Liver (tissue), 9 donors: ENCODE data around the gene ZNHIT2. TPM values are rescaled to one million over a fixed set of nuclear protein-coding genes. Genes with fewer than 3 reads are reported as not detected.

ENCODE experiments used
- DNase-seq: peaks from one replicate; pipeline ENCODE4 v3.0.0-alpha.2; 2017; ENCODE audit warnings: low spot score
- H3K27ac ChIP-seq, 2 donors: one replicate each; pipeline ENCODE4 v1.7.0; 2013; ENCODE audit warnings: inconsistent platforms in 2 of 2, low read length in 2 of 2, control low read depth in 1 of 2, low read depth in 1 of 2, mild to moderate bottlenecking in 1 of 2
- H3K27me3 ChIP-seq, 4 donors: one replicate each; pipeline versions ENCODE4 v1.6.1 to v1.7.0; 2013; ENCODE audit warnings: low read length in 3 of 4, inconsistent platforms in 1 of 4, mild to moderate bottlenecking in 1 of 4, moderate library complexity in 1 of 4; ENCODE audit not compliant: control insufficient read depth in 4 of 4, insufficient read depth in 4 of 4
- H3K36me3 ChIP-seq, 4 donors: one replicate each; pipeline versions ENCODE4 v1.6.1 to v1.7.0; 2013; ENCODE audit warnings: low read length in 3 of 4, mild to moderate bottlenecking in 3 of 4, low read depth in 1 of 4, moderate library complexity in 1 of 4; ENCODE audit not compliant: control insufficient read depth in 4 of 4, insufficient read depth in 3 of 4
- H3K4me1 ChIP-seq, 4 donors: one replicate each; pipeline versions ENCODE4 v1.6.1 to v1.7.0; 2013; ENCODE audit warnings: low read length in 3 of 4, mild to moderate bottlenecking in 3 of 4, moderate library complexity in 1 of 4; ENCODE audit not compliant: control insufficient read depth in 4 of 4, insufficient read depth in 4 of 4
- H3K4me3 ChIP-seq, 3 donors: one replicate each; pipeline versions ENCODE4 v1.6.1 to v1.7.0; 2013; ENCODE audit warnings: low read length in 3 of 3, control low read depth in 1 of 3, low read depth in 1 of 3, mild to moderate bottlenecking in 1 of 3
- H3K9ac ChIP-seq, 2 donors: one replicate each; pipeline ENCODE4 v1.7.0; 2013; ENCODE audit warnings: low read length in 2 of 2, mild to moderate bottlenecking in 2 of 2, moderate library complexity in 2 of 2, control low read depth in 1 of 2, low read depth in 1 of 2
- H3K9me3 ChIP-seq, 4 donors: one replicate each; pipeline versions ENCODE4 v1.6.1 to v1.7.0; 2013; ENCODE audit warnings: low read length in 3 of 4; ENCODE audit not compliant: control insufficient read depth in 4 of 4
- CTCF ChIP-seq: fragments of 150-350 bp; IDR thresholded peaks from 2 replicates; pipeline ENCODE4 v1.5.1; 2017; ENCODE audit warnings: improper control_type of control experiment, low read depth, low read length; ENCODE audit not compliant: missing input control
- GABPA ChIP-seq, 2 donors: IDR thresholded peaks in 1 of 2; conservative IDR thresholded peaks in 1 of 2; 2 replicates each; pipeline ENCODE4 v1.6.1; 2016; ENCODE audit warnings: antibody characterized with exemption in 2 of 2, mild to moderate bottlenecking in 1 of 2, moderate library complexity in 1 of 2
- HNF4A ChIP-seq, 2 donors: conservative IDR thresholded peaks; 2 replicates each; pipeline ENCODE4 v1.6.1; 2016; ENCODE audit warnings: antibody characterized with exemption in 2 of 2, mild to moderate bottlenecking in 2 of 2
- JUND ChIP-seq, 2 donors: IDR thresholded peaks; 2 replicates each; pipeline ENCODE4 v1.6.1; 2016; ENCODE audit warnings: antibody characterized with exemption in 2 of 2
- MAX ChIP-seq: IDR thresholded peaks from 2 replicates; pipeline ENCODE4 v1.6.1; 2016; ENCODE audit warnings: antibody characterized with exemption
- NR2F2 ChIP-seq: IDR thresholded peaks from 2 replicates; pipeline ENCODE4 v1.6.1; 2016; ENCODE audit warnings: antibody characterized with exemption
- RAD21 ChIP-seq, 2 donors: IDR thresholded peaks; 2 replicates each; pipeline ENCODE4 v1.6.1; 2016; ENCODE audit warnings: antibody characterized with exemption in 2 of 2, mild to moderate bottlenecking in 2 of 2
- RXRA ChIP-seq, 2 donors: IDR thresholded peaks; 2 replicates each; pipeline ENCODE4 v1.6.1; 2017 to 2018; ENCODE audit warnings: antibody characterized with exemption in 2 of 2, mild to moderate bottlenecking in 1 of 2
- YY1 ChIP-seq: IDR thresholded peaks from 2 replicates; pipeline ENCODE4 v1.6.1; 2016; ENCODE audit warnings: antibody characterized with exemption, mild to moderate bottlenecking
- ZBTB33 ChIP-seq: IDR thresholded peaks from 2 replicates; pipeline ENCODE4 v1.6.1; 2016; ENCODE audit warnings: antibody characterized with exemption
- WGBS: extraction: QIAGEN DNeasy Blood & Tissue Kit; methylation state at CpG from one replicate; pipeline ENCODE4 v1.1.7; 2013; 5-methylcytosine and 5-hydroxymethylcytosine counted together
- polyA plus RNA-seq, 2 donors: library from polyadenylated mRNA; stranded (reverse) in 1 of 2; unstranded in 1 of 2; fragments of 200-250 nt in 1 of 2; fragments of >200 nt in 1 of 2; fragmentation: Nextera tagmentation in 1 of 2; extraction: Ambion mirVana in 1 of 2; gene quantifications; one replicate each; pipeline versions ENCODE4 v1.2.1 to v1.2.3, GENCODE V29; 2013 to 2015
- total RNA-seq, 2 donors: library from RNA; depleted of rRNA; stranded (reverse); fragments of >200 nt; gene quantifications; one replicate each; pipeline ENCODE4 v1.2.3, GENCODE V29; 2014
- TF ChIP-seq, protein P1 (sequence below): IDR thresholded peaks from 2 replicates; pipeline ENCODE4 v1.6.1; 2016; ENCODE audit warnings: antibody characterized with exemption
- donor health status: healthy.
- donor health status: healthy.
- donor health status: healthy.
- donor health status: healthy.
- donor health status: healthy.

The ZNHIT2 gene
- total and polyA plus RNA-seq, 4 donors = 2.2 to 13.9 (median 6.1) TPM

DNA sequence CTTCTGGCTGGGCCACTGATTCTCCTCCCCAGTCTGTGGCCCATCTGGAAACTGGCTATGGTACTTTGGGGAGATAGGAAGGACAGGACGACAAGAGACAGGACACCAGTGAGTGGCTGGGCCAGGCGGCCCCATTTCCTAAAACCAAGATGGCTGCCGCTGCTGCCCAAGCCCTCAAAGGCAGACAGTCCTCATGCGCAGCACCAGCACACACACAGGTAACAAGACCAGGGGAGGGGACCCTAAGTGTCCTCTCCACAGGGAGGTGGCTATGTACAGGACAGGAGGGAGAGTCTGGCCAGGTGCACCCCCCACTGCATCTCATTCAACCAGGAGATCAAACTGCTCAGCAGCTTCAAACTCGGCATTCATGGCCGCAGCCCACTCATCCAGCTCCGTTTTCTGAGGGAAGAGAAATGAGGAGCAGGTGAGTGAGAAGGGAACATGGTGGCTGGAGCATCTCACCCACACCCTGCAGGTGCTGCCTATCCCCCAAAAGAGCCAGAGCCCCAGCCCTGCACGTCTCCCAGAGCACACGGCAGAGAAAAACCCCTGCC, 38.6 kb downstream of the ZNHIT2 start:
- H3K27me3 ChIP-seq = no peaks in the 10 kb centered on the region
- 93% methylated on average over 9 of the region's 9 CpGs for WGBS

DNA sequence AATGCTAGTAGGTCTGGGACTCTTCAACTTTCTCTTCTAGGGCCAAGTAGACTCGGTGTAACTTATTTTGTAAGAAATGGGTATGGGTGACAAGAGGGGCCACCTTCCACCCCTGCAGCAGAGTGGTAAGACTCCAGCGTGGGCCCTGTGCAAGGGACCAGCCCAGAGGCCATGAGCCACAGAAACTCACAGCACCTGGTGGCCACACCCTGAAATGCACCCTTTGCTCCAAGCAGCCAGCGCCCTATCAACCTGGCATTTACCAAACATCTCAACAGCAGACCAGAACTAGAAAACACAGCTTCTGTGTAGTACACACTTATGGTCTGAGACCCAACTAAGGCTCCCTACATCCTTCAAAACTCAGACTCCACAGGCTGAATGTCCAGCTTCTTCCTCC, 39.4 kb downstream of the ZNHIT2 start:
- WGBS = 51% methylated on average over 3 of the region's 3 CpGs
- H3K4me1 ChIP-seq = peaks cover 0 to under 1% (median under 1%) of the 10 kb centered on the region in 4 donors
- no peak overlapping the region for H3K9ac ChIP-seq
- no peaks in the 10 kb centered on the region for H3K9me3 ChIP-seq
- no peak overlapping the region for H3K27ac ChIP-seq
- H3K36me3 ChIP-seq = no peaks in the 10 kb centered on the region
- no peaks in the 10 kb centered on the region for H3K27me3 ChIP-seq
- H3K4me3 ChIP-seq = no peak overlapping the region
- peak; percentile 64 for DNase-seq
- TF ChIP-seq CTCF (peak; percentile 77), RAD21 (IDR thresholded peaks at IDR 0.05) (peak; percentile 70 to 86), HNF4A (conservative IDR thresholded peaks at IDR 0.05) (no peak)

More for the DNA sequence above, 38.6 kb downstream of the ZNHIT2 start:
- H3K4me1 ChIP-seq = peaks cover 4 to 8% (median 6%) of the 10 kb centered on the region in 4 donors
- no peak overlapping the region for H3K27ac ChIP-seq
- H3K4me3 ChIP-seq = no peak overlapping the region
- H3K9me3 ChIP-seq = no peaks in the 10 kb centered on the region
- no peaks in the 10 kb centered on the region for H3K36me3 ChIP-seq
- TF ChIP-seq MAX (no peak), RXRA (IDR thresholded peaks at IDR 0.05) (no peak), YY1 (no peak), HNF4A (conservative IDR thresholded peaks at IDR 0.05) (no peak), JUND (IDR thresholded peaks at IDR 0.05) (no peak), GABPA (IDR thresholded peaks at IDR 0.05 in 1 of 2, conservative IDR thresholded peaks at IDR 0.05 in 1 of 2) (no peak), NR2F2 (no peak), ZBTB33 (no peak)
- TF ChIP-seq, protein P1, sequence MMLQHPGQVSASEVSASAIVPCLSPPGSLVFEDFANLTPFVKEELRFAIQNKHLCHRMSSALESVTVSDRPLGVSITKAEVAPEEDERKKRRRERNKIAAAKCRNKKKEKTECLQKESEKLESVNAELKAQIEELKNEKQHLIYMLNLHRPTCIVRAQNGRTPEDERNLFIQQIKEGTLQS = no peak
- DNase-seq = no peak
- H3K9ac ChIP-seq = no peak overlapping the region

GRCh38 chr11:65077451-65077850, 40.0 kb downstream of the ZNHIT2 start:
- no peaks in the 10 kb centered on the region for H3K4me1 ChIP-seq
- no peaks in the 10 kb centered on the region for H3K27me3 ChIP-seq
- 91% methylated on average over 4 of the region's 4 CpGs for WGBS
- H3K27ac ChIP-seq = no peak overlapping the region
- no peak overlapping the region for H3K9ac ChIP-seq
- no peak for DNase-seq
- H3K4me3 ChIP-seq = no peak overlapping the region
- no peak for TF ChIP-seq GABPA (IDR thresholded peaks at IDR 0.05 in 1 of 2, conservative IDR thresholded peaks at IDR 0.05 in 1 of 2)
- no peaks in the 10 kb centered on the region for H3K36me3 ChIP-seq
- no peaks in the 10 kb centered on the region for H3K9me3 ChIP-seq
